WERI-Rb-1 (cell line): ENCODE measurements around the gene TNRC18.

Experiments used
- DNase-seq: peaks from one replicate; pipeline ENCODE4 v3.0.0-alpha.2; 2020
- H3K27ac ChIP-seq: fragments of 250-450 bp; sonication (Bioruptor Pico); 2 replicates; pipeline ENCODE4 v1.5.1; 2020; ENCODE audit warnings: mild to moderate bottlenecking, moderate library complexity
- H3K27me3 ChIP-seq: fragments of 250-450 bp; sonication (Bioruptor Pico); 2 replicates; pipeline ENCODE4 v1.5.1; 2021; ENCODE audit warnings: mild to moderate bottlenecking, low read depth, moderate library complexity; ENCODE audit not compliant: insufficient read depth, severe bottlenecking
- H3K36me3 ChIP-seq: fragments of 250-450 bp; sonication (Bioruptor Pico); 2 replicates; pipeline ENCODE4 v1.5.1; 2020; ENCODE audit warnings: mild to moderate bottlenecking, moderate library complexity
- H3K4me3 ChIP-seq: 2 replicates; pipeline ENCODE4 v1.5.1; 2011; ENCODE audit warnings: low read depth, mild to moderate bottlenecking, control low read depth, low read length
- H3K9me3 ChIP-seq: fragments of 250-450 bp; sonication (Bioruptor Pico); 2 replicates; pipeline ENCODE4 v1.5.1; 2021; ENCODE audit warnings: mild to moderate bottlenecking, moderate library complexity; ENCODE audit not compliant: severe bottlenecking
- TF ChIP-seq, protein P1 (sequence below): IDR thresholded peaks from 2 replicates; pipeline ENCODE4 v1.5.1; 2011; ENCODE audit warnings: low read depth, mild to moderate bottlenecking, control low read depth, inconsistent platforms, low read length

The TNRC18 gene

DNA sequence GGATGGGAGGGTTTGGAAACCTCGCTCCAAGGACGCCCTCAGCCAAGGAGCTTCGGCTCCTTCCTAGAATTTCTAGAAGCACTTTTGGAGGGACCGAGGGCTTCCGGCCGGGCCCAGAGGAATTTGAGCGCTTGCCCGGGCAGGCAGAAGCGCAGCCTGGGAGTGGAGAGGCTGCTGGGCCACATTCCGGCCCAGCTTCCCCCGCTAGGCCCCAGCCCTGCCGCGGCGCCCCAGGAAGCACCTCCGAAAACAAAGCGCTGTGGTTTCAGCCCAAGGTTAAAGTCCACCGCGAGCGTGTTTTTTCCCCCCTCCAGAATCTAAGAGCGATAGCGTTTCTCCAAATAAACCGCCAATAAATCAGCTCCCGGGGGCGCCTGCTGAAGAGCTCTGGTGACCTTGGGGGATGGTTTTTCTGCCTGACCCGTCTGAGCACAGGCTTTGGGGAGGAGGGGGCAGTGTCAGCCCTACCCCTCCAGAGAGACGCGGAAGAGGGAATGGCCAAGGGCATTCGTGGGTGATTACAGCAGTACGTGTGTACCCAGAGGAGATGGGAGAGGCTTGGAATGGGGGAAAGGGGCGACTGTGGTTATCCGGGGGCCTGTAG, 5.7 kb upstream of the TNRC18 start:
- TF ChIP-seq, protein P1, sequence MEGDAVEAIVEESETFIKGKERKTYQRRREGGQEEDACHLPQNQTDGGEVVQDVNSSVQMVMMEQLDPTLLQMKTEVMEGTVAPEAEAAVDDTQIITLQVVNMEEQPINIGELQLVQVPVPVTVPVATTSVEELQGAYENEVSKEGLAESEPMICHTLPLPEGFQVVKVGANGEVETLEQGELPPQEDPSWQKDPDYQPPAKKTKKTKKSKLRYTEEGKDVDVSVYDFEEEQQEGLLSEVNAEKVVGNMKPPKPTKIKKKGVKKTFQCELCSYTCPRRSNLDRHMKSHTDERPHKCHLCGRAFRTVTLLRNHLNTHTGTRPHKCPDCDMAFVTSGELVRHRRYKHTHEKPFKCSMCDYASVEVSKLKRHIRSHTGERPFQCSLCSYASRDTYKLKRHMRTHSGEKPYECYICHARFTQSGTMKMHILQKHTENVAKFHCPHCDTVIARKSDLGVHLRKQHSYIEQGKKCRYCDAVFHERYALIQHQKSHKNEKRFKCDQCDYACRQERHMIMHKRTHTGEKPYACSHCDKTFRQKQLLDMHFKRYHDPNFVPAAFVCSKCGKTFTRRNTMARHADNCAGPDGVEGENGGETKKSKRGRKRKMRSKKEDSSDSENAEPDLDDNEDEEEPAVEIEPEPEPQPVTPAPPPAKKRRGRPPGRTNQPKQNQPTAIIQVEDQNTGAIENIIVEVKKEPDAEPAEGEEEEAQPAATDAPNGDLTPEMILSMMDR = no peak
- no peak overlapping the region for H3K4me3 ChIP-seq
- no peak for DNase-seq
- peaks cover 4% of the 10 kb centered on the region for H3K9me3 ChIP-seq
- H3K36me3 ChIP-seq = peaks cover 3% of the 10 kb centered on the region; the same call in 1 of the 2 replicates
- H3K27me3 ChIP-seq = peaks cover 4% of the 10 kb centered on the region
- peak overlapping the region; percentile 21 for H3K27ac ChIP-seq

DNA sequence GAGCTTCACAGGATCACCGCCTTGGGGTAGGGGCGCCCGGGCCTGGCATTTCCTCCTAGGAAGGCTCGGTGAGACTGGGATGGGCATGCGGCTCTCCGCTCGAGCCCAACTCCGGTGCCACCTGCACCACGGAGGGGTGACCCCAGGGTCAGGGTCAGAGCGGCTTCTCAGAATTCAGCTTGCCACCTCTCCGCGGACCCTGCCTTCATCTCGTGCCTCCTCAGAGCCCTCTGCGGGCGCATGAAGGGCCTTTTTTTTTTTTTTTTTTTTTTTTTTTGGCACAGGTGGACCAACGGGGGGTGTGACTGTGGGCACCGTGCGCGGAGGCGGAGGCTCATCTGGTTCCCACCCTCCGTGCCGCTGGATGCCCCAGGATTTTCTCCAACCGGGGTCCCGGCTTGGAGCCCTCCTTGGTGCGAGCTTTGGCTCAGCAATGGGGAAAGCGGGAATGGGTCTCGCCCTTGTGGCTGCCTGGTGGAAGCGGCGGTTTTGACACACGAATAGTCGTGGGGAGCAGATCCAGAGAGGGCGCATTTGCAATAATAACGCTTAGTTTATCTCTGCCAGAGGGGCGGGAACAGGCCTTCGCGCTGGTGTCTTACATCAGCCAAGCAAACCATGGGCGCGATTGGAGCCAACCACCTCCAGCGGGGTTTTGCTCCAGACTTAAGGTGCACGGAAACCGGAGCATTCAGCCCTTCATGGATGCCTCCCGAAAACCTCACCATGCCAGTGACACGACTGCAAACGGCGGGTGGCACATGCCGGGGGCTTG, 5.0 kb upstream of the TNRC18 start:
- DNase-seq = no peak
- Histone ChIP-seq H3K9me3 (peaks cover 4% of the 10 kb centered on the region), H3K27ac (peak overlapping the region; percentile 21), H3K4me3 (no peak overlapping the region), H3K27me3 (peaks cover 4% of the 10 kb centered on the region), H3K36me3 (peaks cover 3% of the 10 kb centered on the region; the same call in 1 of the 2 replicates)
- TF ChIP-seq, protein P1 = no peak

DNA sequence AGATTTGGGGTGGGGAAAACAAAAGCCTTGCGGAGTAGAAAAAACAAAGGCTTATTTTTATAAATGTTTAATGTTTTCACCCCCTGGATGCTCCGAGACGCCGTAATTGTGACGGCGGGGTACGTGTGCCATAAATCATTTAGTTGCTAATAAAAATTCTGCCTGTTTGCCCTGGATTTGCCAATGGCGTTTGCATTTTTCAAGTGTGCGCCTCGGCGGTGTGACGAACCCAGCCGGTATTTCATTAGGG, 2.5 kb upstream of the TNRC18 start:
- H3K36me3 ChIP-seq = peaks cover 3% of the 10 kb centered on the region; the same call in 1 of the 2 replicates
- peak overlapping the region; percentile 72 for H3K4me3 ChIP-seq
- H3K9me3 ChIP-seq = no peaks in the 10 kb centered on the region
- H3K27me3 ChIP-seq = peaks cover 19% of the 10 kb centered on the region
- peak overlapping the region; percentile 94 for H3K27ac ChIP-seq
- DNase-seq = no peak
- TF ChIP-seq, protein P1 = no peak

DNA sequence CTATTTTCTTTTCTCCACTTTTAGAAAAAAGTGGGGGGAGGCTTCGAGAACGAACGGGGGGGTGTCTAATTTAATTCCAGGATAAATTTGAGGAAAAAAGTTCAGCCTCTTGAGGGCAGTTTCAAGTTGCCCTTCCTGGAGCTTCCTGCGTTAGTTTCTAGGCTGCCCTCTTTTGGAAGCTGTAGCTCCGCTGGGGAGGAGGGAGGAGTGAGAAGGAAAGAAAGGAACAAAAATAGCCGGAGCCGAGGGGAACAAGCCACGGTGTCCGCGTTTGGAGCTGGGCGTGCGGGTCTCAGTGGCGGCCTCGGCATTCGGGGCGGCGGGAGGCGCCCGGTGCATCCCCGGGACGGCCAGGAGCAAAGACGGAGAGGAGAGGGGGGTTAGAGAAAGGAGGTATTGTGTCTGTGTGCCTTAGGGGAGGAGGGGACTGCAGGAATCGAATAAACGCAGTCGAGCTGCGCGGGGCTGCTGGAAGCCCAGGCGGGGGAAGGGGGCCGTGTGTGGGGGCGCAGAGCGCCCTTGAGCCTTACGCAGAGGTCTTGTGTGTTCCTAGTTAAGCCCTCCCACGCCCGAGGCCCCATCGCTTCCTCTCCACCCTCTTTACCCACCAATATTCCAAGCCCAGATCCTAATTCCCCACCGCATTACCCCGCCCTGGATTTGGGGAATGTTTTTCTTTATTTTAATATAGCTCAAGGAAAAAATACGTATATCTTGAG, 2.0 kb upstream of the TNRC18 start:
- DNase-seq = peak; percentile 76
- TF ChIP-seq, protein P1 = no peak
- Histone ChIP-seq H3K4me3 (peak overlapping the region; percentile 72), H3K27me3 (peaks cover 23% of the 10 kb centered on the region), H3K36me3 (peaks cover 3% of the 10 kb centered on the region; the same call in 1 of the 2 replicates), H3K27ac (peak overlapping the region; percentile 94), H3K9me3 (no peaks in the 10 kb centered on the region)

DNA sequence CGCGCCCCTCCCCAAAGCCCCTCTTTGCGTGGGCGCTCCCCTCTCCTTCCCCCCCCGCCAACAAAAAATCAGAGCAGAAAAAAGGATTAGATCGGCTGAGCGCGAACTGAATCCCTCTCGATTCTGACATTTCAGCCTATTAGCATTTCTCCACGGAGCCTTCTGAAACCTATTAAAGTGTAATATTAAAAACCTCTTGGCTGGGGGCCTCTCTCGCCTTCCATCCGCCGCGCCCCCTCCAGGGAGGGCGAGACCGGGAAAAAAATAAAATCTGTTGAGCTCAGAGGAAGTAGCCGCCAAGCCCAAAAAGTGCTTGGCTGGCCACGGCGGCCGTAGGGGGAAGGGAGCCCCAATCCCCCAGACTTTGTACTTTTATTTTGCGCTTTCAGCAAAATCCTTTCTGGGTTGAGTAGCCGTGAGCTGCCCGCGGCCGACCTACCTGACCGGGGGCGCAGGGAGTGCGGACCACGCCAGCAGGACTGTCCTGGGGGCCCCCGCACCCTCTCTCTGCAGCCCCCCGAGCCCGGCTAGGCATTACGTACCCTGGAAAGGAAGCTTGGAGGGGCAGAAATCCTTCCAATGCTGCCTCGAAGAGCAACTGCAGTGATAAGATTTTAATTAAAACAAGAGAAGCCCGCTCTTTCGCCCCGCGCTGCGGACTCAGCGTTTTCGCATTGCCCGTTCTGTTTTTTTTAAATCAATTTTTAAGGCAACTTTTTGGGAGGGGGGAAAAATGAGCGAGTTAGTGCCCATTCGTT, 1.3 kb upstream of the TNRC18 start:
- Histone ChIP-seq H3K27ac (peak overlapping the region; percentile 94), H3K4me3 (peak overlapping the region; percentile 72), H3K27me3 (peaks cover 30% of the 10 kb centered on the region), H3K9me3 (no peaks in the 10 kb centered on the region), H3K36me3 (peaks cover 3% of the 10 kb centered on the region; the same call in 1 of the 2 replicates)
- DNase-seq = no peak
- TF ChIP-seq, protein P1 = no peak
